Esophagus muscularis mucosa (tissue), 4 donors: ENCODE measurements around the gene PFN2.

ENCODE experiments used
- CTCF ChIP-seq, 3 experiments: fragments of 200-600 bp in 2 of 3; fragments of 450-650 bp in 1 of 3; sonication (generic) in 2 of 3; IDR thresholded peaks; one replicate each; pipeline ENCODE4 v1.5.1; 2017 to 2019; ENCODE audit warnings: antibody characterized with exemption in 3 of 3, mild to moderate bottlenecking in 2 of 3, moderate library complexity in 1 of 3
- EP300 ChIP-seq: sonication (generic); formaldehyde crosslinking; IDR thresholded peaks from one replicate; pipeline ENCODE4 v1.6.1; 2017; ENCODE audit warnings: antibody characterized with exemption
- POLR2A ChIP-seq: fragments of 450-650 bp; IDR thresholded peaks from one replicate; pipeline ENCODE4 v1.6.1; 2017; ENCODE audit warnings: antibody characterized with exemption, moderate library complexity, mild to moderate bottlenecking, low read depth

GRCh38 chr3:150015901-150016300, 45.2 kb upstream of the PFN2 start:
- TF ChIP-seq CTCF (IDR thresholded peaks at IDR 0.05) (no peak), POLR2A (no peak), EP300 (no peak)
